Cardiac atrium fibroblast (primary cell): Measurements from ENCODE around the gene SNX18. TPM values are rescaled to one million over a fixed set of nuclear protein-coding genes. Genes with fewer than 3 reads are reported as not detected.

Source experiments
- total RNA-seq: library from RNA; depleted of rRNA; stranded (reverse); fragments of >200 nt; gene quantifications from 2 replicates; pipeline ENCODE4 v1.2.3, GENCODE V29; 2015

Gene SNX18
- total RNA-seq = 35.4 and 46.8 TPM in 2 replicates

DNA sequence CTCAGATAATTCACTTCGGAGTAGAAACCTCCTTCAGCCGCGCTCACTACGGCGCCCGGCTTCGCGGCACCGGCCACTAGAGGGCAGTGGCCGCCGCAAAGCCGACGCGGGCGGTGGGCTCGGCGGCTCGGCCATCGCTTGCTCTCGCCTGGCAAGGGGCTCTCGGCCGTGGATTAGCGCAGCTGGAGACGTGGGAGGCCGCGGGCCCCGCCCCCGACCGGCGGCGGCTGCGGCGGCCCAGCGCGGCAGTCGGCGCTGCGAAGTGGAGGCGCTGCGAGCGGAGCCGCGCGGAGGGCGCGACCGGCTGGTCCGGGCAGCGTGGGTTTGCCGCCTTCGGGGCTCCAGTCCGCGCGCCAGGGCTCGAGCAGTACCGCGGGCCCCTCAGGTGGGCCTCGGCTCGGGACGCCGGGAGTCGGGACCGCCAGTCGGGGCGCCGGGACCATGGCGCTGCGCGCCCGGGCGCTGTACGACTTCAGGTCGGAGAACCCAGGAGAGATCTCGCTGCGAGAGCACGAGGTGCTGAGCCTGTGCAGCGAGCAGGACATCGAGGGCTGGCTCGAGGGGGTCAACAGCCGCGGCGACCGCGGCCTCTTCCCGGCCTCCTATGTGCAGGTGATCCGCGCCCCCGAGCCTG is at the start of gene SNX18:
TSS of gene SNX18 (plus strand) at position 248 of the 634 bp plus-strand sequence. CDS start at position 442, 194 bp downstream.

Other genes starting within 250 kb of the SNX18 start
- gene ARL15, start 207.2 kb upstream of the SNX18 start, total RNA-seq = 12.0 and 16.2 TPM in 2 replicates
- 0.81 TPM in 1 of 2 replicates, not detected in the other for gene HSPB3, start 62.1 kb upstream of the SNX18 start, total RNA-seq